Neural cell (in vitro differentiated cells): ENCODE results near the gene NTF4.

ENCODE experiments used
- CTCF ChIP-seq: fragments of 450-650 bp; IDR thresholded peaks from 2 replicates; pipeline ENCODE4 v1.5.1; 2014; ENCODE audit warnings: antibody characterized with exemption, mild to moderate bottlenecking, moderate library complexity; ENCODE audit not compliant: poor library complexity, severe bottlenecking
- EP300 ChIP-seq: fragments of 450-650 bp; conservative IDR thresholded peaks from 2 replicates; pipeline ENCODE4 v1.6.1; 2014; ENCODE audit warnings: antibody characterized with exemption, mild to moderate bottlenecking, moderate library complexity; ENCODE audit not compliant: poor library complexity, severe bottlenecking
- EZH2 ChIP-seq: fragments of 200-600, 300-800 bp; shearing (Covaris generic), sonication (generic); IDR thresholded peaks from 2 replicates; pipeline ENCODE4 v1.6.1; 2014; ENCODE audit warnings: antibody characterized with exemption, low read length, borderline replicate concordance, mild to moderate bottlenecking; ENCODE audit not compliant: insufficient read depth, poor library complexity, severe bottlenecking
- POLR2AphosphoS5 ChIP-seq: IDR thresholded peaks from 2 replicates; pipeline ENCODE4 v1.6.1; 2012
- RAD21 ChIP-seq: fragments of 450-650 bp; conservative IDR thresholded peaks from 2 replicates; pipeline ENCODE4 v1.6.1; 2014; ENCODE audit warnings: antibody characterized with exemption, mild to moderate bottlenecking, moderate library complexity
- REST ChIP-seq: IDR thresholded peaks from 2 replicates; pipeline ENCODE4 v1.6.1; 2012; ENCODE audit warnings: borderline replicate concordance
- SMC3 ChIP-seq: fragments of 450-650 bp; conservative IDR thresholded peaks from 2 replicates; pipeline ENCODE4 v1.6.1; 2014; ENCODE audit warnings: antibody characterized with exemption, mild to moderate bottlenecking, moderate library complexity; ENCODE audit not compliant: poor library complexity
- TAF1 ChIP-seq: IDR thresholded peaks from 2 replicates; pipeline ENCODE4 v1.6.1; 2012; ENCODE audit warnings: low read depth

- TF ChIP-seq CTCF = no peak
- no peak for TF ChIP-seq REST
- no peak for TF ChIP-seq EP300
- TF ChIP-seq EZH2 = no peak
- no peak for TF ChIP-seq SMC3
- no peak for TF ChIP-seq RAD21
- TF ChIP-seq POLR2AphosphoS5 = no peak
- no peak for TF ChIP-seq TAF1
Measured at GRCh38 chr19:49019242-49019932, 45.2 kb downstream of the NTF4 start.
